DMS 273 (cell line): ENCODE results near the gene DNAJA2.

Experiments
- DNase-seq: peaks from one replicate; lab custom pipeline; 2025; ENCODE audit not compliant: unreplicated experiment; lab: John Stamatoyannopoulos, UW

The DNAJA2 gene

GRCh38 chr16:46906360-46907060 is 67.0 kb downstream of the DNAJA2 start:
- DNase-seq, result no peak
